PC-3 (cell line): ENCODE measurements around the gene CLDN9. TPM values are rescaled to one million over a fixed set of nuclear protein-coding genes. Genes with fewer than 3 reads are reported as not detected.

Source experiments
- ATAC-seq: fragments of 200-7000 bp; cut with Tn5 transposase; 2 replicates; pipeline ENCODE4 v1.9.1; 2020; ENCODE audit warnings: mild to moderate bottlenecking, moderate library complexity
- BruUV-seq: library from RNA; stranded (reverse); fragments of 400-500 nt; replicated peaks from 2 replicates; lab custom pipeline; 2021; lab: Mats Ljungman, UMichigan
- CTCF ChIA-PET: fragments of 300-600 bp; sonication (Branson Sonifier 250); formaldehyde crosslinking; loops from one replicate; lab custom pipeline; 2022; ENCODE audit warnings: antibody characterized with exemption; lab: Charles Lee
- POLR2A ChIA-PET: fragments of 300-600 bp; sonication (Branson Sonifier 250); formaldehyde crosslinking; loops from one replicate; lab custom pipeline; 2022; ENCODE audit warnings: antibody characterized with exemption; ENCODE audit not compliant: unreplicated experiment; lab: Charles Lee
- DNase-seq: peaks from one replicate; pipeline ENCODE4 v3.0.0-alpha.2; 2015
- H2AFZ ChIP-seq: fragments of 300-600 bp; sonication (generic); 2 replicates; pipeline ENCODE4 v1.6.0; 2016; ENCODE audit warnings: antibody characterized with exemption, low read length
- H3F3A ChIP-seq: fragments of 300-600 bp; sonication (generic); one replicate; pipeline ENCODE4 v1.6.0; 2017; ENCODE audit warnings: antibody characterized with exemption, low read length, control low read depth, mild to moderate bottlenecking; ENCODE audit not compliant: unreplicated experiment
- H3K27ac ChIP-seq: fragments of 300-600 bp; sonication (generic); 2 replicates; pipeline ENCODE4 v1.5.1; 2016; ENCODE audit warnings: mild to moderate bottlenecking, low read length
- H3K27me3 ChIP-seq: fragments of 300-600 bp; sonication (generic); 2 replicates; pipeline ENCODE4 v1.6.1; 2016; ENCODE audit warnings: low read length, mixed read lengths
- H3K36me3 ChIP-seq: fragments of 300-600 bp; sonication (generic); 2 replicates; pipeline ENCODE4 v1.6.1; 2016; ENCODE audit warnings: low read depth, mixed run types, low read length, mixed read lengths
- H3K4me1 ChIP-seq: fragments of 300-600 bp; sonication (generic); 2 replicates; pipeline ENCODE4 v1.5.1; 2016; ENCODE audit warnings: low read length; ENCODE audit not compliant: insufficient read depth
- H3K4me2 ChIP-seq: fragments of 300-600 bp; sonication (generic); 2 replicates; pipeline ENCODE4 v1.6.0; 2016; ENCODE audit warnings: low read length
- H3K4me3 ChIP-seq: fragments of 300-600 bp; sonication (generic); 2 replicates; pipeline ENCODE4 v1.5.1; 2016; ENCODE audit warnings: mild to moderate bottlenecking, low read length, mixed read lengths
- H3K79me2 ChIP-seq: fragments of 300-600 bp; sonication (generic); 2 replicates; pipeline ENCODE4 v1.6.1; 2017; ENCODE audit warnings: low read length, mixed read lengths
- H3K9ac ChIP-seq: fragments of 300-600 bp; sonication (generic); 2 replicates; pipeline ENCODE4 v1.6.0; 2016; ENCODE audit warnings: mild to moderate bottlenecking, low read length
- H3K9me2 ChIP-seq: fragments of 300-600 bp; sonication (generic); replicated peaks from 2 replicates; pipeline ENCODE4 v1.6.1; 2016; ENCODE audit warnings: mixed run types, low read length, mixed read lengths
- H3K9me3 ChIP-seq: fragments of 300-600 bp; sonication (generic); 2 replicates; pipeline ENCODE4 v1.6.1; 2016; ENCODE audit warnings: low read length, mixed read lengths
- H4K20me1 ChIP-seq: fragments of 300-600 bp; sonication (generic); 2 replicates; pipeline ENCODE4 v1.6.1; 2016; ENCODE audit warnings: low read length, mixed read lengths
- CTCF ChIP-seq: fragments of 300-600 bp; sonication (generic); conservative IDR thresholded peaks from 2 replicates; pipeline ENCODE4 v1.5.1; 2017; ENCODE audit warnings: antibody characterized with exemption, low read depth, mild to moderate bottlenecking, low read length
- EZH2 ChIP-seq: fragments of 300-600 bp; sonication (generic); IDR thresholded peaks from one replicate; pipeline ENCODE4 v1.6.1; 2017; ENCODE audit warnings: antibody characterized with exemption, mild to moderate bottlenecking, low read length; ENCODE audit not compliant: unreplicated experiment
- EZH2phosphoT487 ChIP-seq: fragments of 300-600 bp; sonication (generic); IDR thresholded peaks from 2 replicates; pipeline ENCODE4 v1.6.1; 2018; ENCODE audit warnings: mild to moderate bottlenecking, antibody characterized with exemption, low read length, borderline replicate concordance
- intact Hi-C: fragments of 100-400 bp; cut with micrococcal nuclease; formaldehyde crosslinking; loops from 2 replicates; pipeline ENCODE4 v1.9.0; 2023
- total RNA-seq: library from RNA; depleted of rRNA; stranded (reverse); fragments of >200 nt; gene quantifications from 2 replicates; pipeline ENCODE4 v1.2.3, GENCODE V29; 2014

The CLDN9 gene
- total RNA-seq, 1 experiment from 2014 or later, result 0.33 TPM

GRCh38 chr16:3047387-3047720 is 34.6 kb downstream of the CLDN9 start:
- Histone ChIP-seq H3K9me3 (no peaks in the 10 kb centered on the region), H3K27me3 (peaks cover 3% of the 10 kb centered on the region; the same call in 1 of the 2 replicates), H3K27ac (no peak overlapping the region), H3K4me1 (no peaks in the 10 kb centered on the region), H3F3A (no peaks in the 10 kb centered on the region), H2AFZ (no peak overlapping the region), H3K9me2 (no peaks in the 10 kb centered on the region), H3K36me3 (no peaks in the 10 kb centered on the region), H4K20me1 (no peaks in the 10 kb centered on the region), H3K79me2 (no peaks in the 10 kb centered on the region), H3K9ac (no peak overlapping the region), H3K4me2 (no peak overlapping the region), H3K4me3 (no peak overlapping the region)
- intact Hi-C loops, result no loop called here
- no peak for TF ChIP-seq CTCF
- TF ChIP-seq EZH2, result no peak
- TF ChIP-seq EZH2phosphoT487, result no peak
- DNase-seq (no peak), ATAC-seq (no peak)
- ChIA-PET POLR2A (interaction anchor here (0.7 kb wide), 1 partner anchor 28 kb away, joined by 17 read pairs; no protein-coding TSS in a partner anchor), CTCF (interaction anchor here (1.0 kb wide), 1 partner anchor 16 kb away, joined by 3 read pairs; no protein-coding TSS in a partner anchor)
- BruUV-seq, result no TSS peak

GRCh38 chr16:3049921-3050481 is 37.3 kb downstream of the CLDN9 start:
- Histone ChIP-seq H2AFZ (no peak overlapping the region), H3K9me2 (no peaks in the 10 kb centered on the region), H3K79me2 (no peaks in the 10 kb centered on the region), H3K27ac (no peak overlapping the region), H3K27me3 (peaks cover 3% of the 10 kb centered on the region; the same call in 1 of the 2 replicates), H3K9ac (no peak overlapping the region), H3K9me3 (no peaks in the 10 kb centered on the region), H3K4me2 (no peak overlapping the region), H4K20me1 (no peaks in the 10 kb centered on the region), H3F3A (no peaks in the 10 kb centered on the region), H3K36me3 (no peaks in the 10 kb centered on the region), H3K4me1 (no peaks in the 10 kb centered on the region), H3K4me3 (no peak overlapping the region)
- TF ChIP-seq CTCF (no peak), EZH2 (no peak), EZH2phosphoT487 (no peak)
- BruUV-seq, result no TSS peak
- ATAC-seq, result no peak
- CTCF ChIA-PET, result no interaction called here
- intact Hi-C loops, result no loop called here
- POLR2A ChIA-PET, result no interaction called here
- DNase-seq, result no peak

- no peak overlapping the region for H3K4me3 ChIP-seq
- no peak overlapping the region for H3K9ac ChIP-seq
- H3K4me2 ChIP-seq, result no peak overlapping the region
- H3F3A ChIP-seq, result no peaks in the 10 kb centered on the region
- TF ChIP-seq CTCF (no peak), EZH2 (no peak), EZH2phosphoT487 (no peak)
- ChIA-PET CTCF (no interaction called here), POLR2A (no interaction called here)
- H3K79me2 ChIP-seq, result no peaks in the 10 kb centered on the region
- no peaks in the 10 kb centered on the region for H4K20me1 ChIP-seq
- no peaks in the 10 kb centered on the region for H3K9me3 ChIP-seq
- no peaks in the 10 kb centered on the region for H3K4me1 ChIP-seq
- H3K9me2 ChIP-seq, result no peaks in the 10 kb centered on the region
- H3K27me3 ChIP-seq, result peaks cover 3% of the 10 kb centered on the region; the same call in 1 of the 2 replicates
- H2AFZ ChIP-seq, result no peak overlapping the region
- no peak for DNase-seq
- H3K36me3 ChIP-seq, result no peaks in the 10 kb centered on the region
- BruUV-seq, result no TSS peak
- intact Hi-C loops, result no loop called here
- H3K27ac ChIP-seq, result no peak overlapping the region
- no peak for ATAC-seq
Observed at GRCh38 chr16:3050487-3050886, 37.8 kb downstream of the CLDN9 start.
